Neural cell (in vitro differentiated cells): ENCODE measurements around the gene B4GALNT4. TPM values are rescaled to one million over a fixed set of nuclear protein-coding genes. Genes with fewer than 3 reads are reported as not detected.

ENCODE experiments used
- H2AFZ ChIP-seq: fragments of 200-600, 300-800 bp; sonication (generic), shearing (Covaris generic); 2 replicates; pipeline ENCODE4 v1.6.0; 2014; ENCODE audit warnings: low read depth, mild to moderate bottlenecking, antibody characterized with exemption, low read length, moderate library complexity
- H3F3A ChIP-seq: fragments of 200-600 bp; shearing (Covaris generic); 2 replicates; pipeline ENCODE4 v1.6.1; 2016; ENCODE audit warnings: mild to moderate bottlenecking, moderate library complexity, mixed read lengths, antibody characterized with exemption, low read length; ENCODE audit not compliant: insufficient read depth, poor library complexity, severe bottlenecking
- H3K27ac ChIP-seq: fragments of 200-600, 300-800 bp; sonication (generic), shearing (Covaris generic); 2 replicates; pipeline ENCODE4 v1.5.1; 2014; ENCODE audit warnings: mild to moderate bottlenecking, low read length, moderate library complexity
- H3K27me3 ChIP-seq: fragments of 300-800, 200-600 bp; sonication (generic), shearing (Covaris generic); 2 replicates; pipeline ENCODE4 v1.6.0; 2014; ENCODE audit warnings: mild to moderate bottlenecking, low read depth, low read length, moderate library complexity; ENCODE audit not compliant: insufficient read depth
- H3K36me3 ChIP-seq: fragments of 300-800, 200-600 bp; sonication (generic), shearing (Covaris generic); 2 replicates; pipeline ENCODE4 v1.5.1; 2014; ENCODE audit warnings: mild to moderate bottlenecking, antibody characterized with exemption, low read length, moderate library complexity; ENCODE audit not compliant: insufficient read depth
- H3K4me2 ChIP-seq: fragments of 300-800, 200-600 bp; sonication (generic), shearing (Covaris generic); 2 replicates; pipeline ENCODE4 v1.6.0; 2014; ENCODE audit warnings: mild to moderate bottlenecking, low read length
- H3K4me3 ChIP-seq: fragments of 300-800, 200-600 bp; sonication (generic), shearing (Covaris generic); 2 replicates; pipeline ENCODE4 v1.5.1; 2014; ENCODE audit warnings: mild to moderate bottlenecking, low read length, moderate library complexity
- H3K79me2 ChIP-seq: fragments of 200-600 bp; shearing (Covaris generic); replicated peaks from 2 replicates; pipeline ENCODE4 v1.6.0; 2014; ENCODE audit warnings: mild to moderate bottlenecking, low read length, moderate library complexity; ENCODE audit not compliant: insufficient read depth
- H3K9ac ChIP-seq: fragments of 300-800, 200-600 bp; sonication (generic), shearing (Covaris generic); 2 replicates; pipeline ENCODE4 v1.6.1; 2016; ENCODE audit warnings: mild to moderate bottlenecking, low read length, mixed read lengths
- H3K9me2 ChIP-seq: fragments of 200-600 bp; shearing (Covaris generic); 2 replicates; pipeline ENCODE4 v1.6.1; 2016; ENCODE audit warnings: mild to moderate bottlenecking, low read length, mixed read lengths; ENCODE audit not compliant: insufficient read depth
- H3K9me3 ChIP-seq: fragments of 200-600, 300-800 bp; sonication (generic), shearing (Covaris generic); 2 replicates; pipeline ENCODE4 v1.6.1; 2016; ENCODE audit warnings: mild to moderate bottlenecking, mixed run types, low read length, moderate library complexity, mixed read lengths
- H4K20me1 ChIP-seq: fragments of 200-600 bp; shearing (Covaris generic); 2 replicates; pipeline ENCODE4 v1.6.1; 2016; ENCODE audit warnings: mild to moderate bottlenecking, mixed run types; ENCODE audit not compliant: insufficient read depth
- CTCF ChIP-seq: fragments of 450-650 bp; IDR thresholded peaks from 2 replicates; pipeline ENCODE4 v1.5.1; 2014; ENCODE audit warnings: antibody characterized with exemption, mild to moderate bottlenecking, moderate library complexity; ENCODE audit not compliant: poor library complexity, severe bottlenecking
- EP300 ChIP-seq: fragments of 450-650 bp; conservative IDR thresholded peaks from 2 replicates; pipeline ENCODE4 v1.6.1; 2014; ENCODE audit warnings: antibody characterized with exemption, mild to moderate bottlenecking, moderate library complexity; ENCODE audit not compliant: poor library complexity, severe bottlenecking
- EZH2 ChIP-seq: fragments of 200-600, 300-800 bp; shearing (Covaris generic), sonication (generic); IDR thresholded peaks from 2 replicates; pipeline ENCODE4 v1.6.1; 2014; ENCODE audit warnings: antibody characterized with exemption, low read length, borderline replicate concordance, mild to moderate bottlenecking; ENCODE audit not compliant: insufficient read depth, poor library complexity, severe bottlenecking
- MXI1 ChIP-seq: fragments of 450-650 bp; conservative IDR thresholded peaks from 2 replicates; pipeline ENCODE4 v1.6.1; 2014; ENCODE audit warnings: antibody characterized with exemption, mild to moderate bottlenecking; ENCODE audit not compliant: poor library complexity, severe bottlenecking
- POLR2AphosphoS5 ChIP-seq: IDR thresholded peaks from 2 replicates; pipeline ENCODE4 v1.6.1; 2012
- RAD21 ChIP-seq: fragments of 450-650 bp; conservative IDR thresholded peaks from 2 replicates; pipeline ENCODE4 v1.6.1; 2014; ENCODE audit warnings: antibody characterized with exemption, mild to moderate bottlenecking, moderate library complexity
- REST ChIP-seq: IDR thresholded peaks from 2 replicates; pipeline ENCODE4 v1.6.1; 2012; ENCODE audit warnings: borderline replicate concordance
- SMC3 ChIP-seq: fragments of 450-650 bp; conservative IDR thresholded peaks from 2 replicates; pipeline ENCODE4 v1.6.1; 2014; ENCODE audit warnings: antibody characterized with exemption, mild to moderate bottlenecking, moderate library complexity; ENCODE audit not compliant: poor library complexity
- TAF1 ChIP-seq: IDR thresholded peaks from 2 replicates; pipeline ENCODE4 v1.6.1; 2012; ENCODE audit warnings: low read depth
- polyA plus RNA-seq: library from polyadenylated mRNA; depleted of rRNA; stranded (reverse); fragments of >200 nt; gene quantifications from 2 replicates; pipeline ENCODE4 v1.2.3, GENCODE V29; 2014

The B4GALNT4 gene
- polyA plus RNA-seq, 1 donor from 2014 or later: 440 TPM

GRCh38 chr11:359181-359714 is 10.1 kb upstream of the B4GALNT4 start:
- Histone ChIP-seq H3K9ac (no peak overlapping the region), H3K9me3 (no peaks in the 10 kb centered on the region), H3K27me3 (no peaks in the 10 kb centered on the region), H3F3A (no peaks in the 10 kb centered on the region), H4K20me1 (no peaks in the 10 kb centered on the region), H3K36me3 (no peaks in the 10 kb centered on the region), H3K27ac (no peak overlapping the region), H3K4me3 (no peak overlapping the region), H3K4me2 (no peak overlapping the region), H3K9me2 (no peaks in the 10 kb centered on the region), H2AFZ (no peak overlapping the region), H3K79me2 (no peaks in the 10 kb centered on the region)
- TF ChIP-seq RAD21: no peak

- no peak overlapping the region for H2AFZ ChIP-seq
Measured at GRCh38 chr11:360326-361280, 8.7 kb upstream of the B4GALNT4 start.

More at GRCh38 chr11:360326-361280, 8.7 kb upstream of the B4GALNT4 start:
- no peaks in the 10 kb centered on the region for H3K36me3 ChIP-seq
- H3K9ac ChIP-seq: no peak overlapping the region
- H3K27ac ChIP-seq: no peak overlapping the region
- H4K20me1 ChIP-seq: no peaks in the 10 kb centered on the region
- no peaks in the 10 kb centered on the region for H3K27me3 ChIP-seq
- H3F3A ChIP-seq: no peaks in the 10 kb centered on the region
- TF ChIP-seq RAD21 (no peak), MXI1 (no peak), EZH2 (no peak), CTCF (no peak), REST (no peak), POLR2AphosphoS5 (no peak), EP300 (no peak), SMC3 (no peak), TAF1 (no peak)
- no peaks in the 10 kb centered on the region for H3K9me3 ChIP-seq
- H3K4me2 ChIP-seq: no peak overlapping the region
- no peak overlapping the region for H3K4me3 ChIP-seq
- no peaks in the 10 kb centered on the region for H3K79me2 ChIP-seq
- H3K9me2 ChIP-seq: no peaks in the 10 kb centered on the region
